ENCODE data around the gene SLC43A3.
A peak's percentile ranks its signal among the peaks of the same experiment; 100 is the strongest.

The SLC43A3 gene

DNA sequence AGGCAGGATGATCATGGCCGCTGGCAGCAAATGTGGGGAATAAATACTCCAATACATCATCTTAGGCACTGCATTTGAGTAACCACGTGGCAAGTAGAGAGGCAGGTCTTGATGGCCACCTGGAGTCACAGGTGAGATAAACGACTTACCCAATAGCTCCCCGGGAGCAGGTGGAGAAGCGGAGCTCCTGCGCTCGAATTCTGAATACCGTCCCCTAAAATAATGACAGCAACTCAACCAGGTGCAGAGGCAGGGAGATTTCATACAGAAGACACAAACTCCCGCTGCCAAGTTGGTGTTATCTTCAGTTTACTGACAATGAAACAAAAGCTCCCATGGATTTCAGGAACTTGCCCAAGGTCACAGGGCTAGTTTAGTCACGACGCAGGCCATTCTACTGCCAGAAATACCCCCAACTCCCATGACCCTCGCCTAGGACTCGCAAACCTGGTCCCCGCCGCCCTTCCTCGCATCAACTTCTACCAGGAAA lies 437 bp downstream of the SLC43A3 start:
- Mint-ChIP-seq H3K4me1 (ENCODE audit: low read depth) (peaks cover 43% of the 10 kb centered on the region), H3K27me3 (no peaks in the 10 kb centered on the region), H3K36me3 (ENCODE audit: low read depth) (peaks cover 58% of the 10 kb centered on the region), H3K9me3 (no peaks in the 10 kb centered on the region), H3K4me3 (peak overlapping the region; percentile 98), H3K27ac (peak overlapping the region; percentile 98)
- peak; percentile 61 for DNase-seq

DNA sequence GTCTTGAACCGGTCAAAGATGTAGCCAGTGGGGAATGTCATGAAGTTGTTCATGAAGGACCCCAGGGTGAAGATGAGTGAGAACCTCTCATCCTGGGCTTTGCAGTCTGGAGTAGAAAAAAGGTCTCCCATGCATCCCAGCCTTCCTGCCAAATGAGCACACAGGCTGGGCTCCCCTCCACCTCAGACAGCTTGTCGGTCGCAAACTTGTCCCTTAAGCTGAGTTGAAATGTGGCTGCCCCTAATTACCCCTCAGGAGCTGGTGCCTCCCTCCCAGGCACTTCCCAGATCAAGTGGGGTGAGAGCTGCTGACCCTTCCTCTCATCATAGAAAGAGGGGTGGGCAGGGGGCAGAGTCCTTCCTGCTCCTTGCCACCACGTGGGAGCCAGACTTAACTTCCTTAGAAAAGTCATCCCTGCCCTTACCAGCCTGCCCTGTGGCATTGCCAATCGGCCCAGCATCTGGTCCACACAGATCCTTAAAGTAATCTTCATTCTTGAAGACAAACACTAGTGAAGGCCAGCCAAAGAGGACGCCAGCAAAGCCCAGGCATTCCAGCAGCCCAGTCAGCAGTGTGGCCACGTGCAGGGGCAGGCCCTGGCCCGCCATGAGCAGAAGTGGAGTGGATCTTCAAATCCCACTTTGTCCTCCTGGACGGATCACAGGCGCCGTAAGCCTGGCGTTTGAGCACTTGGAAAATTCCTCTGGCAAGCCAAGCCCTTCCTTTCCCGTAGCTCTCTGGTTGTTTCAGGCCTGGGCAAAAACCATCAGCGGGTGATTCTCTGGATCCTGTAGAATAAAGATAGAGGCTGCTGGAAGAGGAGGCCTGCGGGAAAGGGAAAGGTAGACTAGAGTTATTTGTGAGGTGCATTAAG lies 1.1 kb downstream of the SLC43A3 start:
- H3K27ac Mint-ChIP-seq: peak overlapping the region; percentile 98
- peaks cover 50% of the 10 kb centered on the region for H3K4me1 Mint-ChIP-seq (ENCODE audit: low read depth)
- no peaks in the 10 kb centered on the region for H3K27me3 Mint-ChIP-seq
- H3K36me3 Mint-ChIP-seq (ENCODE audit: low read depth): peaks cover 65% of the 10 kb centered on the region
- H3K9me3 Mint-ChIP-seq: no peaks in the 10 kb centered on the region
- peak; percentile 65 for DNase-seq
- peak overlapping the region; percentile 98 for H3K4me3 Mint-ChIP-seq

DNA sequence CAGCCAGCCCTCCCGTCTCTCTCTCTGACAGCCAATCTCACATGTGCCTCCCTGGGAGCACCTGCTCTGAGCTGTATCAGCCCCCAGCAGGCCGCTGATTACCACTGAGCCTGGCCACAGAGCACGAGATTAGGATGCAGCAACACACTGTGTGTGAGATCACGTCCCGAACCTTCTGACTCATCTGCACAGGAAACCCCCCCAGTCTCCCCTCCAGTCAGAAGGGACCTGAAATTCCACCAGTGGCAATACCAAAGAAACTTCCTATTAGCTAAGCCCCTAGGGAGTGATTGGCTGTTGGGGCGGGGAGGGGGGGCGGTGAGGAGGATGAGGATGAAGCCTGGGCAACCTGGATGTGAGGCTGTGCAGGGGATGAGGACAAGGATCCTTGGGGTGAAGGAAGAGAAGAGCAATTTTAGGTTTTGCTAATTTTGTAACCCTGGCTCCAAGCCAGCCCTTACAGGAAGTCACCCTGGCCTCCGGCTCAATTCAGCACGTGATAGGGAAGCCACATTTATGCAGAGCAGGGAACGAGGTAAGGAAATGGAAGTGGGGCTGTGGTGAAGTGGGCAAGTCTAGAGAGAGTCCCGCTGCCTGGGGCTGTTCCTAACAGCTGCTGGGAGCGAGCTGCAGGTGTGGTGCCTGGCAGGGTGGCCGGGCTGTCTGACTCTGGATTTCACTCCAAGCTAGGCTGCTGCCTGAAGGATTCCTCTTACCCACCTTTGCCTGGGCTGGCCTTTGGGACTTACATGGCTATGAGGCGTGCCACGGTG lies 1.9 kb downstream of the SLC43A3 start:
- Mint-ChIP-seq H3K27me3 (no peaks in the 10 kb centered on the region), H3K36me3 (ENCODE audit: low read depth) (peaks cover 73% of the 10 kb centered on the region), H3K9me3 (no peaks in the 10 kb centered on the region), H3K4me3 (peak overlapping the region; percentile 98), H3K27ac (peak overlapping the region; percentile 98), H3K4me1 (ENCODE audit: low read depth) (peaks cover 59% of the 10 kb centered on the region)
- DNase-seq: peak; percentile 87

DNA sequence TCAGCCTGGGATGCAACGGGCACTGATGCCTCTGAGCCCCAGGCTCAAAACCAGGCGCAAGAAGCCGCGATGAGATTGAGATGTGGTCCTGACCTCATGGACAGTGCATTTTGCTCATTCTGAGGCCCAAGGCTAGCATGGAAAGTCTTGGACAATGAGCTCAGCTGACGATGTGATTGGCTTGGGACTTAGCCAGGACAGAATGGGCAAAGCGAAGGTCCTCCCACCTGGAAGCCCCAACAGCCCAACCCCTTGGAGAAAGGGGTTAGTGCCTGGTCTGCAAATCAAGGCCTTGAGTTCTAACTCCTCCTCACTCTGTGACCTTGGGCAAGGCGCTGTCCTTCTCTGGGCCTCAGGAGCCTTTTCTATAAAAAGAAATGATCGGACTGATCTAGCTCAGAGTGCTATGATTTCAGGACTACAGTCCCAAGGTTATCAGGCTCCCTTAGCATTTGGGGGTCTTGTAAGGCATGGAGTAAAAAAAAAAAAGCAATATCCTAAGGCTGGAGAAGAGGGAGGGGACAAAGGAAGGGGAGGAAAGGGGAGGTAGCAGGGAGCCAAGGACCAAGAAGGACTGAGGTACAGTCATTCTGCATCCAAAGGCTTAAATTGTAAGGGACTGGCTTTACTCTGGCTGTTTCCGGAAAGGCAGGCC lies 2.7 kb downstream of the SLC43A3 start:
- H3K36me3 Mint-ChIP-seq (ENCODE audit: low read depth): peaks cover 80% of the 10 kb centered on the region
- peak overlapping the region; percentile 98 for H3K27ac Mint-ChIP-seq
- no peak for DNase-seq
- peak overlapping the region; percentile 98 for H3K4me3 Mint-ChIP-seq
- no peaks in the 10 kb centered on the region for H3K9me3 Mint-ChIP-seq
- H3K27me3 Mint-ChIP-seq: no peaks in the 10 kb centered on the region
- H3K4me1 Mint-ChIP-seq (ENCODE audit: low read depth): peaks cover 63% of the 10 kb centered on the region

DNA sequence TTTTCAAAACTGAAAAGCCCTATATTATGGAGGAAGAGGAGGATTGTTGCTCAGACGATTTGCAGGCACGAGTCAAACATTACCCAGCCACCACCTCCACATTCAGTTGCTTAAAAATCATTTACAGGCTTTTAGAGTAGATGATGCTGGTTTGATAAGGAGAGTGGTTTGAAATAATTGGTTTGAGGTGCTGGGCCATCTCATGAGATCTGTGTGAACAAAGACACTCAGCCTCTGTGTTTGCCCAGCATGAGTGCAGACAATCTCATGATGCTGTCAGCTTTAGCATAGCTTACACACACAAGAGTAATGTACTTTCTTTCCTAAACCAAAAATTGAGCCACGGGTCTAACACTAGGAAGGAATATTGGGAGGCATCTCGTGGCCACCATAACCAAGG lies 4.3 kb downstream of the SLC43A3 start:
- Mint-ChIP-seq H3K27ac (peak overlapping the region; percentile 80), H3K4me3 (peak overlapping the region; percentile 98), H3K27me3 (no peaks in the 10 kb centered on the region), H3K36me3 (ENCODE audit: low read depth) (peaks cover 96% of the 10 kb centered on the region), H3K4me1 (ENCODE audit: low read depth) (peaks cover 70% of the 10 kb centered on the region), H3K9me3 (no peaks in the 10 kb centered on the region)
- DNase-seq: no peak

DNA sequence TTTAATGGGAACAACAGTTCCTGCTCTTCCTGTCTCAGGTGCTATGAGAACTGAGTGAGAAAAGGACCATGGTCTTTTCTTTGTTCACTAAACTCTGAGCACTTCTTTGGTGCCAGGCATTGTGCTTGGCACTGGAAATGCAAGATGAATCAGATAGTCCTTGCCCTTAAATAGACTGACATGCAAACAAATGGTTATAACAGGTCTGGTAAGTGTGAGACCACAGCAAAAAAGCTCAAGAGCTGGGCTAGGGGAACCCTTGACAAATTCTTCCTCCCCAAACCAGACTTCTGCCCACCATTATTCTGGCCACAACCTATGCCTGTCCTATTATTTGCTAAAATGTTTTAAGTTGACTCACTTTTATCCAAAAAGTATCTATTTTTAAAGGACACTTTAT lies 5.1 kb downstream of the SLC43A3 start:
- Mint-ChIP-seq H3K4me3 (peak overlapping the region; percentile 98), H3K36me3 (ENCODE audit: low read depth) (peaks cover 100% of the 10 kb centered on the region), H3K27me3 (no peaks in the 10 kb centered on the region), H3K9me3 (no peaks in the 10 kb centered on the region), H3K27ac (peak overlapping the region; percentile 80), H3K4me1 (ENCODE audit: low read depth) (peaks cover 72% of the 10 kb centered on the region)
- DNase-seq: no peak

DNA sequence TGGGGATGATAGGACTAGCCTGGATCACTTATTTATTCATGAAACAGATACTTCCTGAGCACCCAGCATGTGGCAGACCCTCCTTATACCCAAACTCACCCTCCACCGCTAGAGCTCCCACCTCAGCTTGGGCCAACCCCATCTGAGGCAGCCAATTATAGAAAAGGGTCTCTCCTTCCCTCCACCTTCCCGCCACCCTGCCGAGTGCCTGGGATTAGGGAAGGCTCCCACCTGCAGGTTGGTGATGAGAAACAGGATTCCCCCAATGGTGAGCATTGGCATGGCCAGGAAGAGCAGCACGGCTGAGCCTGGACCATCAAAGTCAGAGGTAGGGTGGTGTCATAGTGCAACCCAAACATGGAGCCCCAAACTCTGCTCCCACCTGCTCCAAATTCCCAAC lies 5.9 kb downstream of the SLC43A3 start:
- DNase-seq: no peak
- H3K4me3 Mint-ChIP-seq: peak overlapping the region; percentile 98
- no peaks in the 10 kb centered on the region for H3K9me3 Mint-ChIP-seq
- no peak overlapping the region for H3K27ac Mint-ChIP-seq
- H3K27me3 Mint-ChIP-seq: no peaks in the 10 kb centered on the region
- H3K36me3 Mint-ChIP-seq (ENCODE audit: low read depth): peaks cover 100% of the 10 kb centered on the region
- H3K4me1 Mint-ChIP-seq (ENCODE audit: low read depth): peaks cover 78% of the 10 kb centered on the region

DNA sequence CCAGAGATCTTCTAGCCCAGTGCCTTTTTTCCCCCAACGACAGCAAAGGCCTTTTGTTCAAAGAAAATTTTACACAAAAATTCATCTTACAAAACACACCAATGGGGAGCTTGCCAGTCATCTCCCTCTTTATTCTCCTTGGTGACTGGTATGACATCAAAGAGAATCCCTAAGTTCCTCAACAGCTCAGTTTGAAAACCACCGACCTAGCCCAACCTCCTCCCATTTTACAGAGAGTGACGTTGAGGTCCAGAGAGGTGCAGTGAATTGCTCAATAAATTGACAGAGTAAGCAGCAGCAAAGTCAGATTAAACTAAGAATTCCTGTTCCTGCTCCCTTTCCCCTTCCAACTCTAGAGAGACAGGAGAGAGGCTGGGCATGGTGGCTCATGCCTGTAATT lies 7.8 kb downstream of the SLC43A3 start:
- H3K27ac Mint-ChIP-seq: peak overlapping the region; percentile 14
- no peaks in the 10 kb centered on the region for H3K27me3 Mint-ChIP-seq
- DNase-seq: no peak
- H3K4me1 Mint-ChIP-seq (ENCODE audit: low read depth): peaks cover 84% of the 10 kb centered on the region
- peaks cover 99% of the 10 kb centered on the region for H3K36me3 Mint-ChIP-seq (ENCODE audit: low read depth)
- no peaks in the 10 kb centered on the region for H3K9me3 Mint-ChIP-seq
- H3K4me3 Mint-ChIP-seq: no peak overlapping the region

DNA sequence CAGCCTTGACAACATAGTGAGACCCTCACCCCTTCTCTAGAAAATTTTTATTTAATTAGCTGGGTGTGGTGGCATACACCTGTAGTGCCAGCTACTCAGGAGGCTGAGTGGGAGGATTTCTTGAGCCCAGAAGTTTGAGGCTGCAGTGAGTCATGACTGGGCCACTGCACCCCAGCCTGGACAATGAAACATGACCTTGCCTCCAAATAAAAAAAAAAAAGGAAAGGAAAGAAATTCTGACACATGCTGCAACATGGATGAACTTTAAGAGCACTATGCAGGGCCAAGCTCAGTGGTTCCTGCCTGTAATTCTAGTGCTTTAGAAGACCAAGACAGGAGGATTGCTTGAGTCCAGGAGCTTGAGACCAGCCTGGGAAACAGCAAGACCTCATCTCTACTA lies 8.8 kb downstream of the SLC43A3 start:
- Mint-ChIP-seq H3K4me3 (no peak overlapping the region), H3K27ac (no peak overlapping the region), H3K4me1 (ENCODE audit: low read depth) (peaks cover 84% of the 10 kb centered on the region), H3K9me3 (no peaks in the 10 kb centered on the region), H3K27me3 (no peaks in the 10 kb centered on the region), H3K36me3 (ENCODE audit: low read depth) (peaks cover 99% of the 10 kb centered on the region)
- peak; percentile 6 for DNase-seq

DNA sequence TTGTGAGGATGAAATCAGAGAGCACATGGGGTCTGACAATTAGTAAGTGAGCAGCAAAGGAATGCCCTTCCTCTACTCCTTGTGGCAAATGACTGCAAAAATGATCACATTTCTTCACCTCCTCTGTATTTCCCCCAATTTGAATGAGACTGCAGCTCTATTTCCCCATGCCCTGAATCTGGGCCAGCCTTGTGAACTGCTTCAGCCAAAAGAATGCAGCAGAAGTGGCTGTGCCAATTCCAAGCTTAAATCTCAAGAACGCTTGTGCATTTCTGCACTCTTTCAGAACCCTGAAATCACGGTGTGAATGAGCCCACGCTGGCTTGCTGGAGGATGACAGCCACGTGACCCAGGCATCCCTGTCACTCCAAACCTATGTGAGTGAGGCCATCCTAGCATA lies 9.9 kb downstream of the SLC43A3 start:
- Mint-ChIP-seq H3K27me3 (no peaks in the 10 kb centered on the region), H3K4me1 (ENCODE audit: low read depth) (peaks cover 80% of the 10 kb centered on the region), H3K27ac (peak overlapping the region; percentile 71), H3K9me3 (no peaks in the 10 kb centered on the region), H3K4me3 (no peak overlapping the region), H3K36me3 (ENCODE audit: low read depth) (peaks cover 99% of the 10 kb centered on the region)
- DNase-seq: no peak

DNA sequence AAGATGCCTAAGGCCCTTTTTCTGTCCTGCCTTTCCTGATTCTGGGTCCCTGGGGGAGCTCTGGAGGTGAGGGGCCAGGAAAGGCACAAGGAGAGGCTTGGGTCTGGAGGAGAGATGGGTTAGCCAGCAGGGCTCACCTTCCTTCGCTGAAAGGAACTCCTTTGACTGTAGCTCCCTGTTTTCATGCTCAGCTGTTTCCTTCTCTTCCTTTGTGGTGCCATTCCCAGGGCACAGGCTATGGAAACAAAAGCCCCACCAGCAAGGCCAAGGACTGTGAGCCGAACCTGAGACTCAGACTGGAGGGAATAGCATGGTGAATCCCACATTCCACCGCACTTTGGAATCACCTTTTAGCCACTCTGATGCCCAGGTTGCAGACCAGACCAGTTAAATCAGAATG lies 10.5 kb downstream of the SLC43A3 start:
- no peak overlapping the region for H3K4me3 Mint-ChIP-seq
- peak; percentile 12 for DNase-seq
- no peaks in the 10 kb centered on the region for H3K27me3 Mint-ChIP-seq
- peaks cover 77% of the 10 kb centered on the region for H3K4me1 Mint-ChIP-seq (ENCODE audit: low read depth)
- H3K9me3 Mint-ChIP-seq: no peaks in the 10 kb centered on the region
- peaks cover 98% of the 10 kb centered on the region for H3K36me3 Mint-ChIP-seq (ENCODE audit: low read depth)
- peak overlapping the region; percentile 71 for H3K27ac Mint-ChIP-seq

DNA sequence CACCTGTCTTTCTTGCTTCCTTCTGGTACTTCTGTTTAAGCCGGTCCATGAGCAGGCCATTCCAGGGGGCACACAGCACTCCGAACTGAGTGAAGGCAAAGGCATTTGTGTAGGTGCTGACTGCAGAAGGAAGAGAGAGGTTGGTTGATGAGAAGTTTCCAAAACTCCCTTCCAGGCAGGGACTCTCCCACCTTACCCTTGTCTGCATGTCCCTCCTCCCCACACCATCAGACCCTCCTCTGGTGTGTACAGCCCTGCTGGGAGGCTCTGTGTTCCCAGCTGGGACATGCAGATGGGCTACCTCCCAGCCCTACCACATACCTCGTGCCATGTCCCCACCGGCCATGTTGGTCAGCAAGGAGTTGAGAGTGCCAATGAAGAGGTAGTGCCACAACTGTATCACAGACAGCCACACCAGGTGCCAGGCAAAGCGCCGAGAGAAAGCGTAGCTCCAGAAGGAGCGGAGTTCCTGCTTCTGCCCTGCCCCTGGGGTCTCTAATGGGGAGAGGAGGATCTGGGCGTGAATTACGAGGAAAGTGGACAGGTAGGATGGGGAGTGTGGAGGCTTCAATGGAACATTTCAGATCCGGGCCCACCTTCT lies 12.2 kb downstream of the SLC43A3 start:
- H3K4me1 Mint-ChIP-seq (ENCODE audit: low read depth): peaks cover 72% of the 10 kb centered on the region
- no peaks in the 10 kb centered on the region for H3K9me3 Mint-ChIP-seq
- DNase-seq: peak; percentile 29
- no peak overlapping the region for H3K4me3 Mint-ChIP-seq
- peak overlapping the region; percentile 71 for H3K27ac Mint-ChIP-seq
- no peaks in the 10 kb centered on the region for H3K27me3 Mint-ChIP-seq
- peaks cover 94% of the 10 kb centered on the region for H3K36me3 Mint-ChIP-seq (ENCODE audit: low read depth)

DNA sequence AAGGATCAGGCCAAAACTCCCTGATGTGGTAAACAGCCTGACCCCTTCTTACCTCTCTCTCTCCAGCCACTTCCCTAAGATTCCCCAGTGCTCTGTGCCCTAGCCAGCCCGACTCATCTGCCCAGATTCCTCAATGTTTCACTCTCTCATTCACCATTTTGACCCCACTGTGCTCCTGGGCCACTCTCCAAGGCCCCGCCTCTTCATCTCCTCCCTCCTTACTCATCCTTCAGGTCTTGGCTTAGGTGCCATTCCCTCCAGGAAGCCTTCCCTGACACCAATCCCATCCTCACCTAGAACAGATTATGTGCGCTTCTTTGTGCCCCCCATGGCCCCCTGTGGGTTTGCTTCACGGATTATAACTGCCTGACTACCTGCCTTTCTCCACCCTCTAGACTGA lies 13.2 kb downstream of the SLC43A3 start:
- no peak overlapping the region for H3K4me3 Mint-ChIP-seq
- no peaks in the 10 kb centered on the region for H3K9me3 Mint-ChIP-seq
- H3K4me1 Mint-ChIP-seq (ENCODE audit: low read depth): peaks cover 76% of the 10 kb centered on the region
- H3K36me3 Mint-ChIP-seq (ENCODE audit: low read depth): peaks cover 94% of the 10 kb centered on the region
- DNase-seq: no peak
- no peaks in the 10 kb centered on the region for H3K27me3 Mint-ChIP-seq
- H3K27ac Mint-ChIP-seq: peak overlapping the region; percentile 71

DNA sequence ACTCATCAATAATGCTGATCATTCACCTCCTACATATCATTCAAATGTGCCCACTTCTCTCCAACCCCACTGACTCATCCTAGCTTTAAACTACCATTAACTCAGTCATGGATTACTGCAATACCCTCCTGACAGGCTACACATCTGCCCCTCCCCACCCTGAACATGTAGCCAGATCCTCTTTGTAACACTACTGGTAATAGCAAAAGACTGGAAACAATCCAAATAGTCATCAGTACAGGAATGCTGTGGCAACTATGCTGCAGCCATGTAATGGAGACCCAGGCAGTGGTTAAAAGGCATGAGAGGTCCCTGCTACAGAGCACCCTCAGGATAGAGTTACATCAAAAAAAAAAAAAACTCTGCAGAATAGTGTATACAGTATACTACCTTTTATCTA lies 16.6 kb downstream of the SLC43A3 start:
- no peaks in the 10 kb centered on the region for H3K27me3 Mint-ChIP-seq
- peaks cover 95% of the 10 kb centered on the region for H3K36me3 Mint-ChIP-seq (ENCODE audit: low read depth)
- peak overlapping the region; percentile 96 for H3K27ac Mint-ChIP-seq
- H3K4me1 Mint-ChIP-seq (ENCODE audit: low read depth): peaks cover 86% of the 10 kb centered on the region
- DNase-seq: peak; percentile 12
- H3K4me3 Mint-ChIP-seq: no peak overlapping the region
- no peaks in the 10 kb centered on the region for H3K9me3 Mint-ChIP-seq

All from activated T-cell treated with anti-CD3 and anti-CD28 coated beads, Interleukin-2, amount 50 U/mL, for 24 hours (primary cell).